Measurements from ENCODE around the gene FGF19. TPM values are rescaled to one million over a fixed set of nuclear protein-coding genes. Genes with fewer than 3 reads are reported as not detected.

FGF19 gene
- total RNA-seq, 1 donor from 2014 or later, result 0.49 TPM

DNA sequence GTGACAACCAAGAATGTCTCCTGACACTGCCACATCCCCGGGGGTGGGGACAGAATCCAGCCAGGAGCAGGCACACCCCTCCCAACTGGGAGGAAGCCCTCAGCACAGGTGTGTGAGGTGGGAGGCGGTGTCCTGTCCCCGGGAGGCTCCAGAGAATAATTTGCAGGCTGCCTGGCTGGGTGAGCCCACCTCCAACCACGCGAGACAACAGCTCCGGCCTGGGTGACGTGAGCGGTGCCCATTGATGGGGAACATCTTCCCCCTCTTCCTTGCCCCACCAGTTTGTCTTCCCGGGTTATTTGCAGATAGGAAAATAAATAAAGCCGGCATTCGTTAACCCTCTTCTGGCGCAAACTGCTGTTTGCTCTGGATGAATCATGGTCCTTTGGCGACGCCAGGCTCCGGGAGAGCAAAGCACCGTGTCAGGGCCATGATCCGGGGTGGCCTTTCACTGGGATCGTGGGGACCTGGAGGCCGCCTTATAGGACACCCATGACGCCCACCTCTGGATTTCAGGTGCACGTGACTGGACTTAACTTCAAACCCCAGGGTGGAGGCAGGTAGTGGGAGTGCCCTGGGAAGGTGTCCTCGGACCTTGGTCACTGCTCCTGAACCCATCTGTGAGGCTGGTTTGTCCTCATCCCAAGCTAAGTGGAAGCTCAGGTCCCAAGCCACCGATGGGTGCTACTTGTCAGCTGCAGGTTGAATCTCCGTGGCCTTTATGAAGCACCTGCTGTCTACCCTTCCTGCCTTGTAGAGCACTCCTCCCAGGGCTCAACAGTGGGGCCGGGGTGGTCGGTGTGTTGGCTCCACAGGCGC lies 49.0 kb downstream of the FGF19 start:
- no peak for DNase-seq

DNA sequence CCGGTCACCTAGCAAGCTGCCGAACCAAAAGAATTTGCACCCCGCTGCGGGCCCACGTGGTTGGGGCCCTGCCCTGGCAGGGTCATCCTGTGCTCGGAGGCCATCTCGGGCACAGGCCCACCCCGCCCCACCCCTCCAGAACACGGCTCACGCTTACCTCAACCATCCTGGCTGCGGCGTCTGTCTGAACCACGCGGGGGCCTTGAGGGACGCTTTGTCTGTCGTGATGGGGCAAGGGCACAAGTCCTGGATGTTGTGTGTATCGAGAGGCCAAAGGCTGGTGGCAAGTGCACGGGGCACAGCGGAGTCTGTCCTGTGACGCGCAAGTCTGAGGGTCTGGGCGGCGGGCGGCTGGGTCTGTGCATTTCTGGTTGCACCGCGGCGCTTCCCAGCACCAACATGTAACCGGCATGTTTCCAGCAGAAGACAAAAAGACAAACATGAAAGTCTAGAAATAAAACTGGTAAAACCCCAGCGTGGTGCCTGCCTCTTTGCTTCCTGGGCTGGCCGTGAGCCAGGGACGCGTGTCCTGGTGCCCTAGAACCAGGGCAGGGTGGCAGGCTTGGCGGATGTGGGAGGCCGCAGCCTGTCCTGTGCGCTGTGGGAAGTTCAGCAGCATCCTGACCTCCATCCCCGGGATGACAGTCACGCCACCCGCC lies 49.7 kb downstream of the FGF19 start:
- no peak for DNase-seq

DNA sequence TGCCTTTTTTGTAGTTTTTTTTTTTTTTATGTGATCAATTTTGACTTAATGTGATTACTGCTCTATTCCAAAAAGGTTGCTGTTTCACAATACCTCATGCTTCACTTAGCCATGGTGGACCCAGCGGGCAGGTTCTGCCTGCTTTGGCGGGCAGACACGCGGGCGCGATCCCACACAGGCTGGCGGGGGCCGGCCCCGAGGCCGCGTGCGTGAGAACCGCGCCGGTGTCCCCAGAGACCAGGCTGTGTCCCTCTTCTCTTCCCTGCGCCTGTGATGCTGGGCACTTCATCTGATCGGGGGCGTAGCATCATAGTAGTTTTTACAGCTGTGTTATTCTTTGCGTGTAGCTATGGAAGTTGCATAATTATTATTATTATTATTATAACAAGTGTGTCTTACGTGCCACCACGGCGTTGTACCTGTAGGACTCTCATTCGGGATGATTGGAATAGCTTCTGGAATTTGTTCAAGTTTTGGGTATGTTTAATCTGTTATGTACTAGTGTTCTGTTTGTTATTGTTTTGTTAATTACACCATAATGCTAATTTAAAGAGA lies 50.3 kb downstream of the FGF19 start:
- no peak for DNase-seq

DNA sequence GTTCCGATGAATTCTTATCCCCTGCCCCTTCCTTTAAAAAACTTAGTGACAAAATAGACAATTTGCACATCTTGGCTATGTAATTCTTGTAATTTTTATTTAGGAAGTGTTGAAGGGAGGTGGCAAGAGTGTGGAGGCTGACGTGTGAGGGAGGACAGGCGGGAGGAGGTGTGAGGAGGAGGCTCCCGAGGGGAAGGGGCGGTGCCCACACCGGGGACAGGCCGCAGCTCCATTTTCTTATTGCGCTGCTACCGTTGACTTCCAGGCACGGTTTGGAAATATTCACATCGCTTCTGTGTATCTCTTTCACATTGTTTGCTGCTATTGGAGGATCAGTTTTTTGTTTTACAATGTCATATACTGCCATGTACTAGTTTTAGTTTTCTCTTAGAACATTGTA lies 50.8 kb downstream of the FGF19 start:
- DNase-seq, result no peak

DNA sequence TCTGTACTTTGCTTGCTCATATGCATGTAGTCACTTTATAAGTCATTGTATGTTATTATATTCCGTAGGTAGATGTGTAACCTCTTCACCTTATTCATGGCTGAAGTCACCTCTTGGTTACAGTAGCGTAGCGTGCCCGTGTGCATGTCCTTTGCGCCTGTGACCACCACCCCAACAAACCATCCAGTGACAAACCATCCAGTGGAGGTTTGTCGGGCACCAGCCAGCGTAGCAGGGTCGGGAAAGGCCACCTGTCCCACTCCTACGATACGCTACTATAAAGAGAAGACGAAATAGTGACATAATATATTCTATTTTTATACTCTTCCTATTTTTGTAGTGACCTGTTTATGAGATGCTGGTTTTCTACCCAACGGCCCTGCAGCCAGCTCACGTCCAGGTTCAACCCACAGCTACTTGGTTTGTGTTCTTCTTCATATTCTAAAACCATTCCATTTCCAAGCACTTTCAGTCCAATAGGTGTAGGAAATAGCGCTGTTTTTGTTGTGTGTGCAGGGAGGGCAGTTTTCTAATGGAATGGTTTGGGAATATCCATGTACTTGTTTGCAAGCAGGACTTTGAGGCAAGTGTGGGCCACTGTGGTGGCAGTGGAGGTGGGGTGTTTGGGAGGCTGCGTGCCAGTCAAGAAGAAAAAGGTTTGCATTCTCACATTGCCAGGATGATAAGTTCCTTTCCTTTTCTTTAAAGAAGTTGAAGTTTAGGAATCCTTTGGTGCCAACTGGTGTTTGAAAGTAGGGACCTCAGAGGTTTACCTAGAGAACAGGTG lies 51.8 kb downstream of the FGF19 start:
- DNase-seq, result no peak

DNA sequence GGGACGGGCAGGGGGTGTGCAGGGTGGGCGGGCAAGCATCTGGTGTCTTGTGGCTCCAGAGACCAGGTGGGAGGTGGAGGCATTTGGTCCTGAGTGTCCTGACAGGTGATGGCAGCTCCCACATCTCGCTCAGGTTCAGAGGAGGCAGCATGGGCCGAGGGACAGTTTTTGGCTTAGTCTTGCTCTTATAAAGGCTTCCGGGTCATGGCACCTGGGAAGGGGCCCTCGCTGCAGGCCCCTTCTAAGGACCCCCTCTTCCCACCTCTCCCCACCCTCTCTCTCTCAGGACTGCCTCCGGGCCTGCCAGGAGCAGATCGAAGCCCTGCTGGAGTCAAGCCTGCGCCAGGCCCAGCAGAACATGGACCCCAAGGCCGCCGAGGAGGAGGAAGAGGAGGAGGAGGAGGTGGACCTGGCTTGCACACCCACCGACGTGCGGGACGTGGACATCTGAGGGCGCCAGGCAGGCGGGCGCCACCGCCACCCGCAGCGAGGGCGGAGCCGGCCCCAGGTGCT lies 52.9 kb downstream of the FGF19 start:
- no peak for DNase-seq

DNA sequence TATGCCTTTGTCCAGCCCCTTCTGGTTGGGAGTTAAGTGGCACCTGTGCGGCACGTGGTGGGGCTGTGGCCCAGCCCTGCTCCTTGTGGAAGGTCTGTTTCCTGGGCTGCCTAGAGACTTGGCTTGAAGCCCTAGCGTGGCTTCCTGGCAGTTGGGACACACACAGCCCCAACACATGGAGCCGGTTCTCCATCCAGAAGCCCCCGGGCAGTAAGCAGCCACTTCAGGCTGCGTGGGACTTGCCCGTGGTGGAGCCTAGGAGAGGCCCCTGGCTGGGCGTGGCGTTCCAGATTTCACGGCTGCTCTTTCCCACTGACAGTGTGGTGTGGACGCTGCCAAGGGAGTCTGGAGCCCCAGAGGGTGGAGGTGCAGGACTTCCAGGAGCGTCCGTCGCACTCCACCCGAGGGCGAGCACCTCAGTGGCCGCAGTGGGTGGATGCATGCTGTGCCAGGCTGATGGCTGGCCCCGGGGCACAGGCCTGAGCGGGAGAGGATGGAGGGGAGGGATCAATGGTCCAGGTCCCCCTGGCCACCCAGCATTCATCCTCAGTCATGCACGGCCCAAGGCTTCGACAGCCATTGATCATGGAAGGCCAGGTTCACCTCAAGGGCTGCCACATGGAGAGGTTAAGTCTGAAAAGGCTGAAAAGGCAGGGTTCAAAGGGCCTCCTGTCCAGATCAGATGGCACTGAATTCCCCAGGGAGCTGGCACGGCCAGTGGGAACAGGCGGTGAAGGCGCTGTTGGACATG lies 53.6 kb downstream of the FGF19 start:
- DNase-seq, result no peak

DNA sequence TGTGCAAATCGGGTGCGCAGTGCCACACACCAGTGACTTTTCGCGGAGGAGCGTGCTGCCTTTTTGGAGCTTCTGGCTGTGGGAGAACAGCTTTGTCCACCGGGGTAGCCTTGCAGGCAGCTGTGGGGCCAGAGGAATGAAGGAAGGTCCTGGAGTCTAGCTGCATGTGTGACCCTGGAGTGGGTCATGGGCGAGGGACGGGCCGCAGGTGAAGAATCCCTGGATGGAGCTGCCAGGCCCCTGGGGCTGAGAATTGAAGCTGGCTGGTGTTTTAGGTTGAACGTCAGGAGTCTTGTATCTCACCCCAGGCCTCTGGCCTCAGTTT lies 54.3 kb downstream of the FGF19 start:
- no peak for DNase-seq

DNA sequence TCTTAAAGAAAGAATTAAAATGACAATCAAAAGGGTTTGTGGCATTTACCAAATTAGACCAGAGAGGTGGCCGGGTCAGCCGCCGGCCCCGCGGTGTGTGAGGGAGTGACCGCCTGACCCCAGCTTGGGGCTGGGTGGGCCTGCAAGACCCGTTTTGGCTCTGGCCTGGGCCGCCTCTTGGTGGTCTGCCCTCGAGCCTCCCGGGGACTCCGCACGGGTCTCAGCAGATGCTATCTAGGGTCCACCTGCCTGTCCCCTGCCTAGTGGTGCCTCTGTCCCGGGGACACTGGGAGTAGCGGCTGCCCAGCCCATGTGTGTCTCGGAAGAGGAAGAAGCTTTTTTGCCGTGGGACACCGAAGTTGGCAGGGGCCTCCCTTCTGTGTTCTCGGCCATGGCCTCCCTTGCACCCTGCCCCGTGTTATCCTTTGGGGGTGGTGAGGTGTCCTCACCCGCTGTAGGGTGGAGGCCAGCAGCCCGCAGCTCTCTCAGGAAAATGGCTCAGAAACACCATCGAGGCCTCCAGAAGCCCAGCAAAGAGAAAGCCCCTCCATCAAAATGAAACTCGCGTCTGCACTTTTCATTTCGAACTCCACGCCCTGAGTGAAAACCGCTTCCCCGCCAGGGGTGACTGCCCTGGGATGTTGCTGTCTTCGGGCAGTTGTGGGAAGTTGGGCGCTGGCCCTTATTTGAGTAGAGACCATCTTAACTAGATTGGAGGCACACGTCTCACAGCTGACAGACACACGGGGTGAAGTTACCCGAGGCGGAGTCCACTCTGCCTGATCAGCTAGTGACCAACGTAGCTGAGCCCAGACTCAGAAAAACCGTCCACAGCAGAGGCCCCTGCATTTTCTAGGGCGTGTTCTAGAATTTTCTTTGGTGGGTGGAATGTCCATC lies 54.9 kb downstream of the FGF19 start:
- DNase-seq, result no peak

Other genes starting within 250 kb of the FGF19 start
- not detected for gene LINC01488, start 222.4 kb downstream of the FGF19 start, total RNA-seq
- gene CCND1, start 62.9 kb downstream of the FGF19 start, total RNA-seq, result 83.8 TPM
- gene LTO1, start 28.7 kb downstream of the FGF19 start, total RNA-seq, result 11.6 TPM
- gene FGF4, start 71.3 kb upstream of the FGF19 start, total RNA-seq, result not detected
- gene FGF3, start 115.4 kb upstream of the FGF19 start, total RNA-seq, result 0.30 TPM

Data from skin of body (tissue), 2 donors.